Neural cell (in vitro differentiated cells): Measurements from ENCODE around the gene PKIB. TPM values are rescaled to one million over a fixed set of nuclear protein-coding genes. Genes with fewer than 3 reads are reported as not detected.

Experiments used
- H2AFZ ChIP-seq: fragments of 200-600, 300-800 bp; sonication (generic), shearing (Covaris generic); 2 replicates; pipeline ENCODE4 v1.6.0; 2014; ENCODE audit warnings: low read depth, mild to moderate bottlenecking, antibody characterized with exemption, low read length, moderate library complexity
- H3F3A ChIP-seq: fragments of 200-600 bp; shearing (Covaris generic); 2 replicates; pipeline ENCODE4 v1.6.1; 2016; ENCODE audit warnings: mild to moderate bottlenecking, moderate library complexity, mixed read lengths, antibody characterized with exemption, low read length; ENCODE audit not compliant: insufficient read depth, poor library complexity, severe bottlenecking
- H3K27ac ChIP-seq: fragments of 200-600, 300-800 bp; sonication (generic), shearing (Covaris generic); 2 replicates; pipeline ENCODE4 v1.5.1; 2014; ENCODE audit warnings: mild to moderate bottlenecking, low read length, moderate library complexity
- H3K27me3 ChIP-seq: fragments of 300-800, 200-600 bp; sonication (generic), shearing (Covaris generic); 2 replicates; pipeline ENCODE4 v1.6.0; 2014; ENCODE audit warnings: mild to moderate bottlenecking, low read depth, low read length, moderate library complexity; ENCODE audit not compliant: insufficient read depth
- H3K36me3 ChIP-seq: fragments of 300-800, 200-600 bp; sonication (generic), shearing (Covaris generic); 2 replicates; pipeline ENCODE4 v1.5.1; 2014; ENCODE audit warnings: mild to moderate bottlenecking, antibody characterized with exemption, low read length, moderate library complexity; ENCODE audit not compliant: insufficient read depth
- H3K4me2 ChIP-seq: fragments of 300-800, 200-600 bp; sonication (generic), shearing (Covaris generic); 2 replicates; pipeline ENCODE4 v1.6.0; 2014; ENCODE audit warnings: mild to moderate bottlenecking, low read length
- H3K4me3 ChIP-seq: fragments of 300-800, 200-600 bp; sonication (generic), shearing (Covaris generic); 2 replicates; pipeline ENCODE4 v1.5.1; 2014; ENCODE audit warnings: mild to moderate bottlenecking, low read length, moderate library complexity
- H3K79me2 ChIP-seq: fragments of 200-600 bp; shearing (Covaris generic); replicated peaks from 2 replicates; pipeline ENCODE4 v1.6.0; 2014; ENCODE audit warnings: mild to moderate bottlenecking, low read length, moderate library complexity; ENCODE audit not compliant: insufficient read depth
- H3K9ac ChIP-seq: fragments of 300-800, 200-600 bp; sonication (generic), shearing (Covaris generic); 2 replicates; pipeline ENCODE4 v1.6.1; 2016; ENCODE audit warnings: mild to moderate bottlenecking, low read length, mixed read lengths
- H3K9me2 ChIP-seq: fragments of 200-600 bp; shearing (Covaris generic); 2 replicates; pipeline ENCODE4 v1.6.1; 2016; ENCODE audit warnings: mild to moderate bottlenecking, low read length, mixed read lengths; ENCODE audit not compliant: insufficient read depth
- H3K9me3 ChIP-seq: fragments of 200-600, 300-800 bp; sonication (generic), shearing (Covaris generic); 2 replicates; pipeline ENCODE4 v1.6.1; 2016; ENCODE audit warnings: mild to moderate bottlenecking, mixed run types, low read length, moderate library complexity, mixed read lengths
- H4K20me1 ChIP-seq: fragments of 200-600 bp; shearing (Covaris generic); 2 replicates; pipeline ENCODE4 v1.6.1; 2016; ENCODE audit warnings: mild to moderate bottlenecking, mixed run types; ENCODE audit not compliant: insufficient read depth
- EP300 ChIP-seq: fragments of 450-650 bp; conservative IDR thresholded peaks from 2 replicates; pipeline ENCODE4 v1.6.1; 2014; ENCODE audit warnings: antibody characterized with exemption, mild to moderate bottlenecking, moderate library complexity; ENCODE audit not compliant: poor library complexity, severe bottlenecking
- EZH2 ChIP-seq: fragments of 200-600, 300-800 bp; shearing (Covaris generic), sonication (generic); IDR thresholded peaks from 2 replicates; pipeline ENCODE4 v1.6.1; 2014; ENCODE audit warnings: antibody characterized with exemption, low read length, borderline replicate concordance, mild to moderate bottlenecking; ENCODE audit not compliant: insufficient read depth, poor library complexity, severe bottlenecking
- MXI1 ChIP-seq: fragments of 450-650 bp; conservative IDR thresholded peaks from 2 replicates; pipeline ENCODE4 v1.6.1; 2014; ENCODE audit warnings: antibody characterized with exemption, mild to moderate bottlenecking; ENCODE audit not compliant: poor library complexity, severe bottlenecking
- POLR2AphosphoS5 ChIP-seq: IDR thresholded peaks from 2 replicates; pipeline ENCODE4 v1.6.1; 2012
- RAD21 ChIP-seq: fragments of 450-650 bp; conservative IDR thresholded peaks from 2 replicates; pipeline ENCODE4 v1.6.1; 2014; ENCODE audit warnings: antibody characterized with exemption, mild to moderate bottlenecking, moderate library complexity
- SMC3 ChIP-seq: fragments of 450-650 bp; conservative IDR thresholded peaks from 2 replicates; pipeline ENCODE4 v1.6.1; 2014; ENCODE audit warnings: antibody characterized with exemption, mild to moderate bottlenecking, moderate library complexity; ENCODE audit not compliant: poor library complexity
- TAF1 ChIP-seq: IDR thresholded peaks from 2 replicates; pipeline ENCODE4 v1.6.1; 2012; ENCODE audit warnings: low read depth
- polyA plus RNA-seq: library from polyadenylated mRNA; depleted of rRNA; stranded (reverse); fragments of >200 nt; gene quantifications from 2 replicates; pipeline ENCODE4 v1.2.3, GENCODE V29; 2014
- TF ChIP-seq, protein P1 (sequence below): IDR thresholded peaks from 2 replicates; pipeline ENCODE4 v1.6.1; 2012; ENCODE audit warnings: borderline replicate concordance
- TF ChIP-seq, protein P2 (sequence below): fragments of 450-650 bp; IDR thresholded peaks from 2 replicates; pipeline ENCODE4 v1.5.1; 2014; ENCODE audit warnings: antibody characterized with exemption, mild to moderate bottlenecking, moderate library complexity; ENCODE audit not compliant: poor library complexity, severe bottlenecking

PKIB gene
- polyA plus RNA-seq, 1 donor from 2014 or later, result 22.8 TPM

DNA sequence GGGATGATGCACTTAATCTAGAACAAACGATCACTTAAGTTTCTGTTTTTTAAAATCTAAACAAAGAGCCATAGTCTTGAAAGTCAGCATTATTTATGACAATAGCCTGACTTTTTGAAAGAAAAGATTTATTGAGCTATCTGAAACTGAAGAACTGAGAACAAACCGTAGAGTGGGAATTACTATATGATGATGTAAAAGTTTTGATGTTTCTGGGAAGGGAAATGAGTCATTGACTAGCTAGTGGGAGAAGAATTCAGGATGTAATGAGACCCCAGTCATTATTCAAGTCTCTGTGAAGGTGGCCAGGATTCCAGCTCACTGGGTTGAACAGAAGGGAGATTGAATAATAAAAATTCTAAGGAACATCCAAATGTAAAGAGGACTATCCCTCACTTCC lies 85.9 kb downstream of the PKIB start:
- Histone ChIP-seq H3K27ac (no peak overlapping the region), H3F3A (no peaks in the 10 kb centered on the region), H2AFZ (no peak overlapping the region), H3K9me2 (no peaks in the 10 kb centered on the region), H3K9ac (no peak overlapping the region), H3K4me3 (no peak overlapping the region), H4K20me1 (no peaks in the 10 kb centered on the region), H3K79me2 (no peaks in the 10 kb centered on the region), H3K9me3 (no peaks in the 10 kb centered on the region), H3K27me3 (no peaks in the 10 kb centered on the region), H3K4me2 (no peak overlapping the region), H3K36me3 (no peaks in the 10 kb centered on the region)
- TF ChIP-seq, protein P1, sequence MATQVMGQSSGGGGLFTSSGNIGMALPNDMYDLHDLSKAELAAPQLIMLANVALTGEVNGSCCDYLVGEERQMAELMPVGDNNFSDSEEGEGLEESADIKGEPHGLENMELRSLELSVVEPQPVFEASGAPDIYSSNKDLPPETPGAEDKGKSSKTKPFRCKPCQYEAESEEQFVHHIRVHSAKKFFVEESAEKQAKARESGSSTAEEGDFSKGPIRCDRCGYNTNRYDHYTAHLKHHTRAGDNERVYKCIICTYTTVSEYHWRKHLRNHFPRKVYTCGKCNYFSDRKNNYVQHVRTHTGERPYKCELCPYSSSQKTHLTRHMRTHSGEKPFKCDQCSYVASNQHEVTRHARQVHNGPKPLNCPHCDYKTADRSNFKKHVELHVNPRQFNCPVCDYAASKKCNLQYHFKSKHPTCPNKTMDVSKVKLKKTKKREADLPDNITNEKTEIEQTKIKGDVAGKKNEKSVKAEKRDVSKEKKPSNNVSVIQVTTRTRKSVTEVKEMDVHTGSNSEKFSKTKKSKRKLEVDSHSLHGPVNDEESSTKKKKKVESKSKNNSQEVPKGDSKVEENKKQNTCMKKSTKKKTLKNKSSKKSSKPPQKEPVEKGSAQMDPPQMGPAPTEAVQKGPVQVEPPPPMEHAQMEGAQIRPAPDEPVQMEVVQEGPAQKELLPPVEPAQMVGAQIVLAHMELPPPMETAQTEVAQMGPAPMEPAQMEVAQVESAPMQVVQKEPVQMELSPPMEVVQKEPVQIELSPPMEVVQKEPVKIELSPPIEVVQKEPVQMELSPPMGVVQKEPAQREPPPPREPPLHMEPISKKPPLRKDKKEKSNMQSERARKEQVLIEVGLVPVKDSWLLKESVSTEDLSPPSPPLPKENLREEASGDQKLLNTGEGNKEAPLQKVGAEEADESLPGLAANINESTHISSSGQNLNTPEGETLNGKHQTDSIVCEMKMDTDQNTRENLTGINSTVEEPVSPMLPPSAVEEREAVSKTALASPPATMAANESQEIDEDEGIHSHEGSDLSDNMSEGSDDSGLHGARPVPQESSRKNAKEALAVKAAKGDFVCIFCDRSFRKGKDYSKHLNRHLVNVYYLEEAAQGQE, result no peak
- TF ChIP-seq EP300 (no peak), TAF1 (no peak), MXI1 (no peak), POLR2AphosphoS5 (no peak), EZH2 (no peak), RAD21 (no peak), SMC3 (no peak)
- TF ChIP-seq, protein P2, sequence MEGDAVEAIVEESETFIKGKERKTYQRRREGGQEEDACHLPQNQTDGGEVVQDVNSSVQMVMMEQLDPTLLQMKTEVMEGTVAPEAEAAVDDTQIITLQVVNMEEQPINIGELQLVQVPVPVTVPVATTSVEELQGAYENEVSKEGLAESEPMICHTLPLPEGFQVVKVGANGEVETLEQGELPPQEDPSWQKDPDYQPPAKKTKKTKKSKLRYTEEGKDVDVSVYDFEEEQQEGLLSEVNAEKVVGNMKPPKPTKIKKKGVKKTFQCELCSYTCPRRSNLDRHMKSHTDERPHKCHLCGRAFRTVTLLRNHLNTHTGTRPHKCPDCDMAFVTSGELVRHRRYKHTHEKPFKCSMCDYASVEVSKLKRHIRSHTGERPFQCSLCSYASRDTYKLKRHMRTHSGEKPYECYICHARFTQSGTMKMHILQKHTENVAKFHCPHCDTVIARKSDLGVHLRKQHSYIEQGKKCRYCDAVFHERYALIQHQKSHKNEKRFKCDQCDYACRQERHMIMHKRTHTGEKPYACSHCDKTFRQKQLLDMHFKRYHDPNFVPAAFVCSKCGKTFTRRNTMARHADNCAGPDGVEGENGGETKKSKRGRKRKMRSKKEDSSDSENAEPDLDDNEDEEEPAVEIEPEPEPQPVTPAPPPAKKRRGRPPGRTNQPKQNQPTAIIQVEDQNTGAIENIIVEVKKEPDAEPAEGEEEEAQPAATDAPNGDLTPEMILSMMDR, result no peak

DNA sequence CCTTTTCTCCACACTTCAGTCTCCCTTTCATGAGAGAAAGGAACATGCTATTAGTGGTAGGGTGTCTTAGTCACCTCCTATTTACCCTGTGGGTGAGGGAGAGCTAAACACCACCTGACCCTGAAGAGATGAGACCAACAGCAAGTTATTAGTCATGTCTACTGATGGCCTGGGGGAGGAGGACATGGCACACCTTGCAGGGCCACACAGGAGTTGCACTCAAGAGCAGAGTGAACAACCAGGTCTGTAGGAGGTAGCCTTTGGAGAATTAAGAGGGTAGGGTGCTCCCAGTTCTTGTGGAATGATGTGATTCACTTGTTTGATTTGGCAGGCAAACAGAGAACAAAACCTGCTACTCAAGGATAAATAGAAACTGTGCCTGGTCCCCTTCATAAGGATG lies 86.6 kb downstream of the PKIB start:
- H3K79me2 ChIP-seq, result no peaks in the 10 kb centered on the region
- TF ChIP-seq EP300 (no peak), TAF1 (no peak), RAD21 (no peak), SMC3 (no peak), EZH2 (no peak), MXI1 (no peak), POLR2AphosphoS5 (no peak)
- TF ChIP-seq, protein P1, result no peak
- TF ChIP-seq, protein P2, result no peak
- no peaks in the 10 kb centered on the region for H3K27me3 ChIP-seq
- H3K9me2 ChIP-seq, result no peaks in the 10 kb centered on the region
- no peak overlapping the region for H3K4me3 ChIP-seq
- no peaks in the 10 kb centered on the region for H3F3A ChIP-seq
- no peaks in the 10 kb centered on the region for H3K36me3 ChIP-seq
- no peaks in the 10 kb centered on the region for H3K9me3 ChIP-seq
- H2AFZ ChIP-seq, result no peak overlapping the region
- no peak overlapping the region for H3K4me2 ChIP-seq
- H3K27ac ChIP-seq, result no peak overlapping the region
- H4K20me1 ChIP-seq, result no peaks in the 10 kb centered on the region
- H3K9ac ChIP-seq, result no peak overlapping the region
